Measurements from ENCODE around the gene KRT17.
"Not testable (repeated sequence)": the region's sequence is repeated elsewhere in the genome, so short reads cannot be mapped to it uniquely, and the experiment has no call there.

The KRT17 gene

GRCh38 chr17:41647940-41648410 lies 23.6 kb upstream of the KRT17 start:
- H3K79me2 ChIP-seq (ENCODE audit: control insufficient read depth, insufficient read depth, low read length, poor library complexity), result peaks cover 3% of the 10 kb centered on the region
- peak overlapping the region; percentile 58 for H4K91ac ChIP-seq (ENCODE audit: low read depth, low read length)
- H2BK120ac ChIP-seq (ENCODE audit: insufficient read depth, low read length, poor library complexity), result peak overlapping the region; percentile 20
- H3K27me3 ChIP-seq (ENCODE audit: insufficient read depth, low read length), result no peaks in the 10 kb centered on the region
- H3K9me3 ChIP-seq (ENCODE audit: insufficient read depth, low read depth, low read length), result peaks cover 2% of the 10 kb centered on the region
- no peak overlapping the region for H3K27ac ChIP-seq (ENCODE audit: low read depth, low read length)
- DNase-seq, result peak; percentile 72 to 89
- H2AK5ac ChIP-seq (ENCODE audit: low read length), result no peak overlapping the region
- no peak overlapping the region for H3K9ac ChIP-seq (ENCODE audit: low read length)
- H2BK12ac ChIP-seq (ENCODE audit: low read length), result peak overlapping the region; percentile 55
- no peak overlapping the region for H3K23ac ChIP-seq (ENCODE audit: low read length)
- H2AFZ ChIP-seq (ENCODE audit: insufficient read depth, low read length, poor library complexity), result peak overlapping the region; percentile 65
- no peak overlapping the region for H3K4ac ChIP-seq (ENCODE audit: low read depth, low read length)
- peak overlapping the region; percentile 56 for H4K8ac ChIP-seq (ENCODE audit: low read depth, low read length)
- WGBS (ENCODE audit: extremely low coverage, insufficient coverage, insufficient read length), result no CpG with 5 or more reads among the region's 22 CpGs
- H3K4me2 ChIP-seq (ENCODE audit: low read length), result peak overlapping the region; percentile 69
- peak overlapping the region; percentile 30 for H3K18ac ChIP-seq (ENCODE audit: low read length)
- no peak overlapping the region for H3K4me3 ChIP-seq (ENCODE audit: low read depth, low read length)
- H3K79me1 ChIP-seq (ENCODE audit: low read length), result peaks cover 17% of the 10 kb centered on the region
- no peak overlapping the region for H3K14ac ChIP-seq (ENCODE audit: low read length)
- H2BK5ac ChIP-seq (ENCODE audit: low read depth, low read length, poor library complexity), result no peak overlapping the region
- peaks cover 16% of the 10 kb centered on the region in 2 experiments for H3K4me1 ChIP-seq (ENCODE audit: control insufficient read depth in 1 of 2, insufficient read depth in 2 of 2, low read length in 2 of 2)
- H4K12ac ChIP-seq (ENCODE audit: low read depth, low read length), result peak overlapping the region; percentile 36
- no peaks in the 10 kb centered on the region for H3K36me3 ChIP-seq (ENCODE audit: control insufficient read depth in 1 of 2, insufficient read depth in 2 of 2, low read length in 2 of 2)

GRCh38 chr17:41647038-41647813 lies 22.9 kb upstream of the KRT17 start:
- no peaks in the 10 kb centered on the region for H3K36me3 ChIP-seq (ENCODE audit: control insufficient read depth in 1 of 2, insufficient read depth in 2 of 2, low read length in 2 of 2)
- no peak overlapping the region for H2BK5ac ChIP-seq (ENCODE audit: low read depth, low read length, poor library complexity)
- no peaks in the 10 kb centered on the region for H3K27me3 ChIP-seq (ENCODE audit: insufficient read depth, low read length)
- H3K4ac ChIP-seq (ENCODE audit: low read depth, low read length), result no peak overlapping the region
- H3K4me1 ChIP-seq (ENCODE audit: control insufficient read depth in 1 of 2, insufficient read depth in 2 of 2, low read length in 2 of 2), result peaks cover 16 to 19% of the 10 kb centered on the region in 2 experiments
- peak overlapping the region; percentile 4 for H2BK120ac ChIP-seq (ENCODE audit: insufficient read depth, low read length, poor library complexity)
- no CpG with 5 or more reads among the region's 15 CpGs for WGBS (ENCODE audit: extremely low coverage, insufficient coverage, insufficient read length)
- DNase-seq, result no peak
- peaks cover 2% of the 10 kb centered on the region for H3K9me3 ChIP-seq (ENCODE audit: insufficient read depth, low read depth, low read length)
- peak overlapping the region; percentile 17 for H4K91ac ChIP-seq (ENCODE audit: low read depth, low read length)
- H4K8ac ChIP-seq (ENCODE audit: low read depth, low read length), result peak overlapping the region; percentile 40
- H3K18ac ChIP-seq (ENCODE audit: low read length), result peak overlapping the region; percentile 3
- no peak overlapping the region for H3K4me3 ChIP-seq (ENCODE audit: low read depth, low read length)
- H3K79me1 ChIP-seq (ENCODE audit: low read length), result peaks cover 17% of the 10 kb centered on the region
- H3K23ac ChIP-seq (ENCODE audit: low read length), result no peak overlapping the region
- H3K4me2 ChIP-seq (ENCODE audit: low read length), result no peak overlapping the region
- peak overlapping the region; percentile 55 for H2BK12ac ChIP-seq (ENCODE audit: low read length)
- no peak overlapping the region for H4K12ac ChIP-seq (ENCODE audit: low read depth, low read length)
- no peak overlapping the region for H3K27ac ChIP-seq (ENCODE audit: low read depth, low read length)
- H3K14ac ChIP-seq (ENCODE audit: low read length), result peak overlapping the region; percentile 23
- H2AFZ ChIP-seq (ENCODE audit: insufficient read depth, low read length, poor library complexity), result peak overlapping the region; percentile 19
- peaks cover 3% of the 10 kb centered on the region for H3K79me2 ChIP-seq (ENCODE audit: control insufficient read depth, insufficient read depth, low read length, poor library complexity)
- no peak overlapping the region for H3K9ac ChIP-seq (ENCODE audit: low read length)
- H2AK5ac ChIP-seq (ENCODE audit: low read length), result no peak overlapping the region

- no peak overlapping the region for H3K14ac ChIP-seq (ENCODE audit: low read length)
- H3K36me3 ChIP-seq (ENCODE audit: control insufficient read depth in 1 of 2, insufficient read depth in 2 of 2, low read length in 2 of 2), result no peaks in the 10 kb centered on the region
- H4K12ac ChIP-seq (ENCODE audit: low read depth, low read length), result peak overlapping the region; percentile 8
- no peak overlapping the region for H3K18ac ChIP-seq (ENCODE audit: low read length)
- no peak overlapping the region for H3K4me3 ChIP-seq (ENCODE audit: low read depth, low read length)
- no peaks in the 10 kb centered on the region for H3K79me2 ChIP-seq (ENCODE audit: control insufficient read depth, insufficient read depth, low read length, poor library complexity)
- H3K4ac ChIP-seq (ENCODE audit: low read depth, low read length), result no peak overlapping the region
- no peak overlapping the region for H3K27ac ChIP-seq (ENCODE audit: low read depth, low read length)
- H2BK5ac ChIP-seq (ENCODE audit: low read depth, low read length, poor library complexity), result no peak overlapping the region
- H2BK120ac ChIP-seq (ENCODE audit: insufficient read depth, low read length, poor library complexity), result no peak overlapping the region
- H3K9me3 ChIP-seq (ENCODE audit: insufficient read depth, low read depth, low read length), result no peaks in the 10 kb centered on the region
- no peaks in the 10 kb centered on the region for H3K27me3 ChIP-seq (ENCODE audit: insufficient read depth, low read length)
- peaks cover 7 to 13% of the 10 kb centered on the region in 2 experiments for H3K4me1 ChIP-seq (ENCODE audit: control insufficient read depth in 1 of 2, insufficient read depth in 2 of 2, low read length in 2 of 2)
- no peak overlapping the region for H3K23ac ChIP-seq (ENCODE audit: low read length)
- H2AK5ac ChIP-seq (ENCODE audit: low read length), result peak overlapping the region; percentile 40
- no peak overlapping the region for H2AFZ ChIP-seq (ENCODE audit: insufficient read depth, low read length, poor library complexity)
- H3K79me1 ChIP-seq (ENCODE audit: low read length), result peaks cover 12% of the 10 kb centered on the region
- no CpG with 5 or more reads among the region's 13 CpGs for WGBS (ENCODE audit: extremely low coverage, insufficient coverage, insufficient read length)
- DNase-seq, result no peak
- H4K8ac ChIP-seq (ENCODE audit: low read depth, low read length), result no peak overlapping the region
- no peak overlapping the region for H3K9ac ChIP-seq (ENCODE audit: low read length)
- peak overlapping the region; percentile 20 for H4K91ac ChIP-seq (ENCODE audit: low read depth, low read length)
- peak overlapping the region; percentile 46 for H2BK12ac ChIP-seq (ENCODE audit: low read length)
- H3K4me2 ChIP-seq (ENCODE audit: low read length), result no peak overlapping the region
Measured at GRCh38 chr17:41642252-41643156, 18.1 kb upstream of the KRT17 start.

GRCh38 chr17:41640596-41640995 lies 16.2 kb upstream of the KRT17 start:
- H4K8ac ChIP-seq (ENCODE audit: low read depth, low read length); H3K79me2 ChIP-seq (ENCODE audit: control insufficient read depth, insufficient read depth, low read length, poor library complexity); H4K12ac ChIP-seq (ENCODE audit: low read depth, low read length); H3K9me3 ChIP-seq (ENCODE audit: insufficient read depth, low read depth, low read length); H2BK120ac ChIP-seq (ENCODE audit: insufficient read depth, low read length, poor library complexity); H3K14ac ChIP-seq (ENCODE audit: low read length); H2BK12ac ChIP-seq (ENCODE audit: low read length); H3K4me2 ChIP-seq (ENCODE audit: low read length); H3K4ac ChIP-seq (ENCODE audit: low read depth, low read length); H3K18ac ChIP-seq (ENCODE audit: low read length); H3K27ac ChIP-seq (ENCODE audit: low read depth, low read length); H2AFZ ChIP-seq (ENCODE audit: insufficient read depth, low read length, poor library complexity); H3K79me1 ChIP-seq (ENCODE audit: low read length); H2AK5ac ChIP-seq (ENCODE audit: low read length); H3K27me3 ChIP-seq (ENCODE audit: insufficient read depth, low read length); H2BK5ac ChIP-seq (ENCODE audit: low read depth, low read length, poor library complexity); H3K4me3 ChIP-seq (ENCODE audit: low read depth, low read length); H4K91ac ChIP-seq (ENCODE audit: low read depth, low read length); H3K9ac ChIP-seq (ENCODE audit: low read length); DNase-seq; H3K36me3 ChIP-seq (ENCODE audit: control insufficient read depth in 1 of 2, insufficient read depth in 2 of 2, low read length in 2 of 2); H3K23ac ChIP-seq (ENCODE audit: low read length): not testable (repeated sequence)
- no CpG with 5 or more reads among the region's 5 CpGs for WGBS (ENCODE audit: extremely low coverage, insufficient coverage, insufficient read length)
- H3K4me1 ChIP-seq (ENCODE audit: control insufficient read depth in 1 of 2, insufficient read depth in 2 of 2, low read length in 2 of 2), result peaks cover 7 to 11% of the 10 kb centered on the region in 2 experiments
